AG04450 (cell line): ENCODE measurements around the gene RXRB. TPM values are rescaled to one million over a fixed set of nuclear protein-coding genes. Genes with fewer than 3 reads are reported as not detected.

Experiments
- CTCF ChIA-PET: fragments of 300-600, 350-600 bp; formaldehyde crosslinking; extraction: SDS; loops from one replicate; lab custom pipeline; 2022; ENCODE audit warnings: antibody characterized with exemption, inconsistent platforms; lab: Charles Lee
- POLR2A ChIA-PET: fragments of 350-600 bp; formaldehyde crosslinking; extraction: SDS; loops from one replicate; lab custom pipeline; 2021; ENCODE audit warnings: antibody characterized with exemption, inconsistent platforms; lab: Yijun Ruan, JAX
- DNase-seq: peaks from one replicate; pipeline ENCODE4 v3.0.0-alpha.2; 2011; ENCODE audit warnings: low read depth, low spot score
- H3K27ac ChIP-seq: one replicate; pipeline ENCODE4 v1.5.1; 2012; ENCODE audit warnings: low read depth, low read length, control low read depth
- H3K27me3 ChIP-seq: one replicate; pipeline ENCODE4 v1.6.0; 2012; ENCODE audit warnings: low read length; ENCODE audit not compliant: control insufficient read depth, insufficient read depth
- H3K4me3 ChIP-seq: 2 replicates; pipeline ENCODE4 v1.5.1; 2011; ENCODE audit warnings: mild to moderate bottlenecking, low read depth, low read length, control low read depth
- H3K9me3 ChIP-seq: 2 replicates; pipeline ENCODE4 v1.5.1; 2012; ENCODE audit warnings: low read length; ENCODE audit not compliant: control insufficient read depth, insufficient read depth
- polyA plus RNA-seq: library from polyadenylated mRNA; depleted of rRNA; stranded (reverse); fragments of >200 nt; gene quantifications from 2 replicates; pipeline ENCODE4 v1.2.3, GENCODE V29; 2011
- TF ChIP-seq, protein P1 (sequence below): IDR thresholded peaks from 2 replicates; pipeline ENCODE4 v1.5.1; 2011; ENCODE audit warnings: low read depth, low read length, control low read depth, inconsistent platforms

Gene RXRB
- polyA plus RNA-seq, 1 experiment: 38.5 TPM

DNA sequence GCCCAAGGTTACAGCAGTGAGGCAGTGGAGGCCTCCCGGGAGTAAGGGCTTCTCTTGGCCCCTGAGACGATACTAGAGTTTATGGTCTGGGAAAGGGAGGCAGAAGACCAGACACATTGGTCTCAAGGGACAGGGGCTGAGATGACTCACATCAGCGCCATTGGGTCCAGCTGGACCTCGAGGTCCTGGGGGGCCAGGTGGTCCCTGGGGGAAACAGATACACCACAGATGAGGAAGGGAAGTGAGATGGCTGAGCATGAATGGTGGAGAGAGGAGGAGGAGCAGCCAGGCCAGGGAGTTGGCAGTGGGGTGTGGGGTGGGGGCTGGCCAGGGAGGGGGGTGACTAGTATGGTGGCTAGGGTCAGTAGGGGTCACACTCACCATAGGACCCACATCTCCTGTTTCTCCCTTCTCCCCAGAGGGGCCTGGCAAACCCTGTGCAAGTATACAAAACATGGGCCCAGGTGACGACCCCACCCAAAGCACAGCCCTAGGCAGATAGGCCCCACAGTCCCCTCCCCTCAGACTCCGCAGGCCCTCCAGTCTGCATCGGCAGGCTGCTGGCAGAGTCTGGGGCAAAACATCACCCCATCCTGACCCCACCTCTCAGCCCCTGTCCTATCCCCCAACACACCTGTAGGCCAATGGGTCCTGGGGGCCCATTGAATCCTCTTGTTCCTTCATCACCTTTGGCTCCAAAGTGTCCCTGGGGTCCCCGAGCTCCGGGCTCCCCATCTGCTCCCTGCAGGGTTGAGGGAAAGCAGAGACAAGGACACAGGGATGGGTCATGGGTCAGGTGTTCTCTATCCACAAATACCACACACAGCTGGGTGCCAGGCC, 30.1 kb downstream of the RXRB start:
- CTCF ChIA-PET: no interaction called here
- TF ChIP-seq, protein P1, sequence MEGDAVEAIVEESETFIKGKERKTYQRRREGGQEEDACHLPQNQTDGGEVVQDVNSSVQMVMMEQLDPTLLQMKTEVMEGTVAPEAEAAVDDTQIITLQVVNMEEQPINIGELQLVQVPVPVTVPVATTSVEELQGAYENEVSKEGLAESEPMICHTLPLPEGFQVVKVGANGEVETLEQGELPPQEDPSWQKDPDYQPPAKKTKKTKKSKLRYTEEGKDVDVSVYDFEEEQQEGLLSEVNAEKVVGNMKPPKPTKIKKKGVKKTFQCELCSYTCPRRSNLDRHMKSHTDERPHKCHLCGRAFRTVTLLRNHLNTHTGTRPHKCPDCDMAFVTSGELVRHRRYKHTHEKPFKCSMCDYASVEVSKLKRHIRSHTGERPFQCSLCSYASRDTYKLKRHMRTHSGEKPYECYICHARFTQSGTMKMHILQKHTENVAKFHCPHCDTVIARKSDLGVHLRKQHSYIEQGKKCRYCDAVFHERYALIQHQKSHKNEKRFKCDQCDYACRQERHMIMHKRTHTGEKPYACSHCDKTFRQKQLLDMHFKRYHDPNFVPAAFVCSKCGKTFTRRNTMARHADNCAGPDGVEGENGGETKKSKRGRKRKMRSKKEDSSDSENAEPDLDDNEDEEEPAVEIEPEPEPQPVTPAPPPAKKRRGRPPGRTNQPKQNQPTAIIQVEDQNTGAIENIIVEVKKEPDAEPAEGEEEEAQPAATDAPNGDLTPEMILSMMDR: no peak
- no peak for DNase-seq
- POLR2A ChIA-PET: no interaction called here
- Histone ChIP-seq H3K9me3 (no peaks in the 10 kb centered on the region; the same call in 1 of the 2 replicates), H3K27me3 (peaks cover 16% of the 10 kb centered on the region), H3K4me3 (no peak overlapping the region), H3K27ac (no peak overlapping the region)

DNA sequence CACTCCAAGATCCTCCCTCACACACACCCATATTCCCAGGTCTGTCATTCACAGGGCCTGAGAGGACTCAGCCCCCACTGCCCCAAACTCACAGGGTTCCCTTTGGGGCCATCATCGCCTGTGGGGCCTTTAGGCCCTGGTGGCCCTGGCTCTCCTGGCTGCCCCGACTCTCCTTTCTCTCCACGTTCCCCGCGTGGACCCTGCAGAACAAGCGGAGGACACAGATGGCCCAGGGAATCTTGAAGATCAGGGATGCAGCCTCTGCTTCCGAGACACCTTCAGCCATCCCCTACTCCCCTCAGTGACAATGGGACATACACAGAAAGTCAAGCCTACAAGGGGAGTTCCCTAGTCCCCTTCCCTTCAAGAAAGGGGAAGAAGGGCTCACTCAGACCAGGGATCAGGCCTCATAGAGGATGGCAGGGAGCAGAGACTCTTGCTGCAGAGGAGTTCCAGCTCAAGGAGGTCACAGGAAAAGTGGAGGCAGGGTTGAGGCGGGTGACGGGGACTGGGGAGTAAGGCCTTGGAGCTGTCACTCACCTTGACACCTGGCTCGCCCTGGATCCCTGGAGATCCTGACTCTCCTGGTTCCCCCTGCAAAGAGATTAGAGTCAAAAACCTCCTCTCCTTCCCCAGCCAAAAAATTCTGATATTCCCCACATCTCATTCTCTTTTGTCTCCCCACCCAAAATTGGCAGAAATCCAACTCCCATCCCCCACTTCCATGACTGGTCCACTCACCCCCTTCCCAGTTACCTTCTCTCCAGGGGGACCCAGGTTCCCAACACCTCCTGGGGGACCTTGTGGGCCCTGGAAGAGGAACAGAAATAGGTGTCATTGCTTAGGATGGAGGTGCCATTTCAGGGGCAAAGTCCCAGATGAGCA, 30.9 kb downstream of the RXRB start:
- TF ChIP-seq, protein P1: no peak
- Histone ChIP-seq H3K9me3 (no peaks in the 10 kb centered on the region; the same call in 1 of the 2 replicates), H3K27ac (no peak overlapping the region), H3K4me3 (no peak overlapping the region), H3K27me3 (peaks cover 10% of the 10 kb centered on the region)
- DNase-seq: no peak
- ChIA-PET POLR2A (no interaction called here), CTCF (no interaction called here)

DNA sequence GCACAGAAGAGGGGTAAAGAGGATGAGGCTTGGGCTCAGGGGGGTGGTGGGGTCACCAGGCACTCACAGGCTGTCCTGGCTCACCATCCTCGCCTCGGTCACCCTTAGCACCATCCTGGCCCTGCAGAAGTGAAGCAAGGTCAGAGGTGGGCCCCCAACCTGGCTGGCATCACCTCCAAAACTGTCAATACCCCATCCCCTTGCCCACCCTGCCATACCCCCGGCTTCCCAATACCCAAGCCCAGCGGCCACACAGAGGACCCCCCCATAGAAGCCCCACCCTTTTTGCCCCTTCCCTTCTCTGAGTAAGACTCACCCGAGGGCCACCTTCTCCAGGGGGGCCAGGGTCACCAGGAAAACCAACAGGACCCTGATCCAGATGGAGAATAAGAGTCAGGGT, 31.8 kb downstream of the RXRB start:
- DNase-seq: no peak
- TF ChIP-seq, protein P1: no peak
- no peak overlapping the region for H3K4me3 ChIP-seq
- POLR2A ChIA-PET: no interaction called here
- H3K27me3 ChIP-seq: peaks cover 10% of the 10 kb centered on the region
- CTCF ChIA-PET: no interaction called here
- H3K27ac ChIP-seq: no peak overlapping the region
- no peaks in the 10 kb centered on the region; the same call in 1 of the 2 replicates for H3K9me3 ChIP-seq

DNA sequence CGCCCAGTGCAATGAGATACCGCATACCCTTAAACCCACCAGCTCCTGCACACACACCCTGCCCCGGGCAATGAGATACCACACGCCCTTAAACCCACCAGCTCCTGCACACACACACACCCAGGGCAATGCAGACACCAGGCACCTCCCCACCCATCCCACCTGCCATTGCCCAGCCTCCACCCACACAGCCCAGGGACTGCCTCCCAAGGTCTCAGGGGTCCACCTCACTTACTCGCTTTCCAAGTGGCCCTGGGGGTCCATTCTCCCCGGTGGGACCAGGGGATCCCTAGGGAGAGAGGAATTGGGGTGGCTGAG, 32.2 kb downstream of the RXRB start:
- H3K4me3 ChIP-seq: no peak overlapping the region
- TF ChIP-seq, protein P1: no peak
- DNase-seq: no peak
- ChIA-PET CTCF (no interaction called here), POLR2A (no interaction called here)
- H3K9me3 ChIP-seq: no peaks in the 10 kb centered on the region; the same call in 1 of the 2 replicates
- H3K27me3 ChIP-seq: peaks cover 10% of the 10 kb centered on the region
- H3K27ac ChIP-seq: no peak overlapping the region
